B cell (primary cell): ENCODE results near the gene LYZL6. TPM values are rescaled to one million over a fixed set of nuclear protein-coding genes. Genes with fewer than 3 reads are reported as not detected.

Experiments used
- ATAC-seq: fragments of 200-7000 bp; cut with Tn5 transposase; one replicate; pipeline ENCODE4 v1.10.0; 2021; ENCODE audit warnings: low read depth, mild to moderate bottlenecking, moderate number of reproducible peaks, moderate library complexity
- CTCF ChIA-PET: fragments of 350-600 bp; sonication (Branson Sonifier 250); formaldehyde crosslinking; loops from one replicate; lab custom pipeline; 2021; ENCODE audit warnings: antibody characterized with exemption, inconsistent platforms; lab: Charles Lee
- POLR2A ChIA-PET: fragments of 350-600 bp; sonication (Branson Sonifier 250); formaldehyde crosslinking; loops from one replicate; lab custom pipeline; 2021; ENCODE audit warnings: antibody characterized with exemption; lab: Charles Lee
- DNase-seq: peaks from one replicate; pipeline ENCODE4 v3.0.0; 2013
- H2AFZ ChIP-seq: 2 replicates; pipeline ENCODE4 v1.6.1; 2012; ENCODE audit warnings: mild to moderate bottlenecking, low read depth, low read length; ENCODE audit not compliant: insufficient read depth, poor library complexity, severe bottlenecking
- H3K27ac ChIP-seq, 2 donors: 1 replicate in 1 of 2; 2 replicates in 1 of 2; pipeline ENCODE4 v1.5.1; 2012 to 2013; ENCODE audit warnings: low read length in 2 of 2, mild to moderate bottlenecking in 2 of 2, moderate library complexity in 1 of 2
- H3K27me3 ChIP-seq, 4 experiments: fragments of 200-600 bp in 1 of 4; sonication (generic) in 1 of 4; replicated peaks in 1 of 4; 1 replicate in 2 of 4; 2 replicates in 2 of 4; pipeline versions ENCODE4 v1.6.1 to v1.7.0; 2013 to 2016; ENCODE audit warnings: low read length in 3 of 4, mild to moderate bottlenecking in 2 of 4, mixed read lengths in 1 of 4, moderate library complexity in 1 of 4; ENCODE audit not compliant: insufficient read depth in 4 of 4, control insufficient read depth in 3 of 4; ENCODE audit errors: control extremely low read depth in 1 of 4
- H3K36me3 ChIP-seq, 2 experiments: replicated peaks in 1 of 2; 1 replicate in 1 of 2; 2 replicates in 1 of 2; pipeline versions ENCODE4 v1.6.1 to v1.7.1; 2013; ENCODE audit warnings: low read length in 1 of 2; ENCODE audit not compliant: insufficient read depth in 2 of 2, control insufficient read depth in 1 of 2; ENCODE audit errors: control extremely low read depth in 1 of 2, extremely low read depth in 1 of 2
- H3K4me1 ChIP-seq, 2 donors: fragments of 200-600 bp in 1 of 2; sonication (generic) in 1 of 2; 1 replicate in 1 of 2; 2 replicates in 1 of 2; pipeline versions ENCODE4 v1.5.1 to v1.6.1; 2013 to 2017; ENCODE audit warnings: low read length in 2 of 2; ENCODE audit not compliant: control insufficient read depth in 2 of 2, insufficient read depth in 2 of 2
- H3K4me2 ChIP-seq: replicated peaks from 2 replicates; pipeline ENCODE3; 2012; ENCODE audit warnings: mild to moderate bottlenecking, low read depth, low read length; ENCODE audit not compliant: poor library complexity, severe bottlenecking
- H3K4me3 ChIP-seq, 5 experiments: fragments of 200-600 bp in 1 of 5; sonication (generic) in 1 of 5; 1 replicate in 3 of 5; 2 replicates in 2 of 5; pipeline versions ENCODE4 v1.5.1 to v1.7.0; 2011 to 2016; ENCODE audit warnings: low read length in 4 of 5, mild to moderate bottlenecking in 4 of 5, low read depth in 2 of 5, control low read depth in 1 of 5, moderate library complexity in 1 of 5; ENCODE audit not compliant: insufficient read depth in 1 of 5; ENCODE audit errors: control extremely low read depth in 1 of 5, extremely low read depth in 1 of 5
- H3K79me2 ChIP-seq: fragments of 200-600 bp; sonication (generic); one replicate; pipeline ENCODE4 v1.6.0; 2016; ENCODE audit warnings: low read length; ENCODE audit not compliant: control insufficient read depth, insufficient read depth
- H3K9ac ChIP-seq: fragments of 200-600 bp; sonication (generic); 2 replicates; pipeline ENCODE4 v1.6.1; 2017; ENCODE audit warnings: mild to moderate bottlenecking, low read length, moderate library complexity
- H3K9me3 ChIP-seq, 3 donors: one replicate each; pipeline versions ENCODE4 v1.6.1 to v1.7.1; 2013; ENCODE audit warnings: low read length in 2 of 3; ENCODE audit not compliant: control insufficient read depth in 2 of 3, insufficient read depth in 1 of 3; ENCODE audit errors: control extremely low read depth in 1 of 3
- H4K20me1 ChIP-seq: 2 replicates; pipeline ENCODE4 v1.6.0; 2012; ENCODE audit warnings: mild to moderate bottlenecking, low read length; ENCODE audit not compliant: insufficient read depth, control insufficient read depth, poor library complexity, severe bottlenecking
- H3K27ac Mint-ChIP-seq: one replicate; pipeline ENCODE4 v1.8.0; 2021; ENCODE audit warnings: mixed read lengths
- H3K27me3 Mint-ChIP-seq: one replicate; pipeline ENCODE4 v1.8.0; 2021; ENCODE audit warnings: mixed read lengths
- H3K4me1 Mint-ChIP-seq: one replicate; pipeline ENCODE4 v1.8.0; 2021; ENCODE audit warnings: mixed read lengths
- H3K4me3 Mint-ChIP-seq: one replicate; pipeline ENCODE4 v1.8.0; 2021; ENCODE audit warnings: mixed read lengths
- H3K9me3 Mint-ChIP-seq: one replicate; pipeline ENCODE4 v1.8.0; 2022; ENCODE audit warnings: mixed read lengths; ENCODE audit not compliant: insufficient read depth
- CTCF ChIP-seq: fragments of 200-600 bp; IDR thresholded peaks from one replicate; pipeline ENCODE4 v1.8.0; 2022; ENCODE audit warnings: antibody characterized with exemption, mild to moderate bottlenecking
- EZH2 ChIP-seq: IDR thresholded peaks from 2 replicates; pipeline ENCODE4 v1.6.1; 2012; ENCODE audit warnings: borderline replicate concordance, low read depth, mild to moderate bottlenecking, moderate library complexity, low read length; ENCODE audit not compliant: insufficient read depth, poor library complexity, severe bottlenecking
- WGBS: methylation state at CpG from one replicate; pipeline ENCODE4 v1.1.5; 2013; ENCODE audit warnings: missing lambda C conversion rate; ENCODE audit not compliant: insufficient coverage; 5-methylcytosine and 5-hydroxymethylcytosine counted together
- intact Hi-C: fragments of 100-400 bp; cut with micrococcal nuclease; formaldehyde crosslinking; loops from one replicate; pipeline ENCODE4 v1.10.0; 2022
- polyA plus RNA-seq: library from polyadenylated mRNA; depleted of rRNA; stranded (reverse); fragments of >200 nt; gene quantifications from 2 replicates; pipeline ENCODE4 v1.2.3, GENCODE V29; 2012
- total RNA-seq, 2 donors: library from RNA; stranded (reverse); fragments of 120-200 nt in 1 of 2; gene quantifications; 1 replicate in 1 of 2; 2 replicates in 1 of 2; pipeline versions ENCODE4 v1.2.3 to v1.2.4, GENCODE V29; 2013 to 2022

The LYZL6 gene
- total and polyA plus RNA-seq, 2 donors (not counting 1 experiment from before 2014, with no cell fraction given) = not detected

DNA sequence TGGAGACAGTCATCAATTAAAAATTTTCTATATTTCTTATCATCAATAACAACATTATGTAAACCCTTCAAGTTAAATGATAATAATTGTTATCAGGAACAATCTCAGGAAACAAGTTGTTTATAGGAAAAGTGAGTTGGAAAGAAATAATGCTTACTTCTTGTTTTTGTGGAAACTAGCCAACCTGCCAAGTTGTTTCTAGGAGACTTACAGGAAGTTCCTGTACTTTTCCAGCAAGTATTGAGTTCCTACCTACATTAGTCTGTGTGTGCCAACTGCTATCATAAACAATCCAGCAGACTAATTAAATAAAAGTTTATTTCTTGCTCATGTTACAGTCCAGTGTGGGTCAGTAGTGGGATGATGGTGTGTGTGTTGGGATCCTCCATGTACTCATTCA, 44.7 kb upstream of the LYZL6 start:
- Histone ChIP-seq H2AFZ (no peak overlapping the region), H3K36me3 (no peaks in the 10 kb centered on the region), H4K20me1 (no peaks in the 10 kb centered on the region), H3K27me3 (peaks cover 0 to 3% (median 1%) of the 10 kb centered on the region in 4 experiments), H3K79me2 (no peaks in the 10 kb centered on the region), H3K27ac (no peak overlapping the region), H3K4me2 (no peak overlapping the region), H3K9me3 (peaks cover 5 to 7% (median 6%) of the 10 kb centered on the region in 3 donors), H3K4me1 (peaks cover 0 to 3% of the 10 kb centered on the region in 2 donors), H3K4me3 (no peak overlapping the region), H3K9ac (no peak overlapping the region)
- CTCF ChIA-PET = interaction anchor here (1.4 to 2.1 kb wide), 2 partner anchors 12 to 161 kb away, joined by 6 to 7 read pairs; no protein-coding TSS in a partner anchor
- Mint-ChIP-seq H3K4me1 (no peaks in the 10 kb centered on the region), H3K4me3 (no peak overlapping the region), H3K27ac (no peak overlapping the region), H3K27me3 (peaks cover 7% of the 10 kb centered on the region), H3K9me3 (peaks cover 5% of the 10 kb centered on the region)
- POLR2A ChIA-PET = no interaction called here
- DNase-seq (no peak), ATAC-seq (no peak)
- intact Hi-C loops = no loop called here
- TF ChIP-seq EZH2 (no peak), CTCF (no peak)

DNA sequence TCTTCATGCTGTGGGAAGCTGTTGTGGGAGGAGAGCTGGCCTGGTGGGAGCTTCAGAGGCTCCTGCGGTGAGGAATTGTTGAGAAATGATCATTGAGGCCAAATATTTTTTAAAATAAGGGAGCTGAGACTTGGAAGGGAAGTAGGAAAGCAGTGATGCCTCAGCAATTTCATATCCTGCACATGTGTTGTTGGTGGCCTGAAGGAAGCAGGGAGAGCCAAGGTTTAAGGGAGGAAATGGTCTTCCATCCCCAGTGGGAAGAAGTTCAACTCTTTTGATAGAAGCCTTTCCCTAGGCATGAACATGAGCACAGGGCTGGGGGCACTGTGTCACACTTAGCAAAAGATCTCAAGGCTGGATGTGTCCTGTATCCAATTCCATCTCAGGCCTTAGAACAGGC, 43.1 kb upstream of the LYZL6 start, which contains the start of gene CCL14:
Gene CCL14, minus strand, starts transcription at position 87 of the 400 bp plus-strand sequence. Its CDS starts 80 bp downstream, at position 7.
- Histone ChIP-seq H4K20me1 (no peaks in the 10 kb centered on the region), H3K4me2 (no peak within 1 kb of the TSS), H3K9ac (no peak within 1 kb of the TSS), H3K79me2 (no peaks in the 10 kb centered on the region), H3K27ac (no peak within 1 kb of the TSS), H2AFZ (no peak within 1 kb of the TSS), H3K4me1 (peaks cover 0 to 3% of the 10 kb centered on the region in 2 donors), H3K4me3 (no peak within 1 kb of the TSS), H3K27me3 (peaks cover 0 to 3% (median 1%) of the 10 kb centered on the region in 4 experiments), H3K9me3 (peaks cover 5 to 7% (median 6%) of the 10 kb centered on the region in 3 donors), H3K36me3 (no peaks in the 10 kb centered on the region)
- 100% methylated on average over 1 of the region's 1 CpG for WGBS
- intact Hi-C loops = no loop called here
- POLR2A ChIA-PET = no interaction called here
- CTCF ChIA-PET = interaction anchor here (0.6 to 2.1 kb wide), 5 partner anchors 11 to 162 kb away, joined by 3 to 9 read pairs (median 6); no protein-coding TSS in a partner anchor
- H3K4me3 Mint-ChIP-seq = no peak within 1 kb of the TSS
- no peak for ATAC-seq
- DNase-seq = no peak
- TF ChIP-seq CTCF (no peak), EZH2 (no peak)
- peaks cover 5% of the 10 kb centered on the region for H3K9me3 Mint-ChIP-seq
- no peak within 1 kb of the TSS for H3K27ac Mint-ChIP-seq
- H3K4me1 Mint-ChIP-seq = peaks cover 1% of the 10 kb centered on the region
- no peaks in the 10 kb centered on the region for H3K27me3 Mint-ChIP-seq
